Raji (cell line): ENCODE data around the gene RBBP8NL.

ENCODE experiments used
- POLR2A ChIP-seq: IDR thresholded peaks from 2 replicates; pipeline ENCODE4 v1.6.1; 2011; ENCODE audit warnings: low read depth, low read length, control low read depth; ENCODE audit not compliant: insufficient read depth

RBBP8NL gene

DNA sequence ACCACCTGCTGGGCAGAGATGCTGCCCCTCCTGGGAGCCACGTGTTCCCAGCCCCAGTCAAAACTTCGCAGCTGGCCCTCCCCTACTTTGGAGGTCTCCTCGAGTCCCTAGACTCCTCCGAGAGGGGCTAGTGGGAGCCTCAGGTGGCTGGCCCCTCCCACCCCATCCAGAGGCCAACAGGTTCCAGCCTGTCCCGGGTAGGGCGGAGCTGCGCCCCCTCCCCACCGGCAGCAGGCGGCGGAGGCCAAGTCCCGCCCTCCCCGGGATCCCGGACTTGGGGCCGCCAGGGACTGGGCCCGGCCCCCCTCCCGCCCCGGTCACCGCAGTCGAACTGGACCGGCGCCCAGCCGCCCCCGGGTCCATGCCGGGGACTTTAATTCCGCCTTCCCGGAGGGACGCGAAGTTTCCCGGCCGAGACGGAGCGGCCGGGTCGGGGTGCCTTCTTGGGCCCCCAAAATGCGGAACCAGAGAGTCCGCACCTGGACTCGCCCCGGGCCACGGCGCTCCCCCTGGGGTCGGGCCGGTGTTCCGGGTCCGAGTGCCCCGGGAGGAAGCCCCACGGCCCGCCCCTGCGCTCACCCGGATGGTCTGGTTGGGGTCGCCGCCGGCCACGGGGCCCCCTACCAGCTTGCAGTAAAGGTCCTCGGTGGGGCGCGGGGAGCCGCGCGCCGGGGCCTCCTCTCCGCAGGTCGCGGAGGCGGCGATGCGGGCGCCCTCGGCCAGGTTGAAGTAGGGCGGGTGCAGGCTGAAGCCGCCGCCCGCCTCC, 60.8 kb downstream of the RBBP8NL start:
- no peak for TF ChIP-seq POLR2A

- no peak for TF ChIP-seq POLR2A
Observed at GRCh38 chr20:62365814-62366369, 61.4 kb downstream of the RBBP8NL start.

GRCh38 chr20:62364911-62365736, 62.2 kb downstream of the RBBP8NL start:
- no peak for TF ChIP-seq POLR2A

DNA sequence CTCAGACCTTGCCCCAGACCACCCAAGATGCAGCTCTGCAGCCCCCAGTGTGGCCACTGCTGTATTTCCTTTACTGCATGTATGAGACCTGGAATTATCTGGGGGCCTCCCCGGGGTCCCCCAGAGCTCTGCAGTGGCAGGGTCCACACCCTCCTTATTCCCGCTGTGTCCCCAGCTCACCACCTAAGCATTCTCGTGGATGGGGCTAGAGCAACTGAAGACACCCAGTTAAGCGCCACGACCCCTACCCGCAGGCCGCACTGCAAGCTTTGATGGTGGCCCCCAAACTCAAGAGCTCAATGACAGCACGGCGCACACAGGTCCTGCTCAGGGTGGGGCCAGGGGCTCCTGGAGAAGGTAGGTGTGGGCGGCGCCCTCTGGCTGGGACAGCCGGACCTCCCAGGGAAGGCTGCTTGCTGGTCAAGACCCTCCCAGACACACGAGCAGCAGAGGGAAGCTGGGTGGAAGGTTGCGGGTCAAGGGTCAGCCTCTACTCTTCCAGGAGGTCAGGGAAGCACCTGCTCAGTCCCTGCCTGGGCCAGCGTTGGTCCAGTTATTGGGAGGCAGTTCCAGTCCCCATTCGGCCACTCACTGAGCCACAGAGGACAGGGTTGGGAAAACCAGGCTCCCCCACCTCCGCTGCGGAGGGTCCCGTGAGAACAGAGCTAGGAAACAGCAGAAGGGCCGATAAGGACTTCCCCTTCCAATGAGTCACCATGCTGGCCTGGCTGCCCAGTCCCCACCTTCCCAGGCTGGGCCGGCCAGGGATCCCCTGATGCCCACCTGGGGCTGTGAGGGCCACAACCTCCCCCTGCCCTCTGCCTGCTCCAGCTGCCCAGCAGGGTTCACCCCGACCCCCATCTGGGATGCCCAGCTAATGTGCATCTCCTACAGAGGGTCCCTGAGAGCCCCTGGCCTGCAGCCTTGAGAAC, 63.2 kb downstream of the RBBP8NL start:
- TF ChIP-seq POLR2A = no peak

DNA sequence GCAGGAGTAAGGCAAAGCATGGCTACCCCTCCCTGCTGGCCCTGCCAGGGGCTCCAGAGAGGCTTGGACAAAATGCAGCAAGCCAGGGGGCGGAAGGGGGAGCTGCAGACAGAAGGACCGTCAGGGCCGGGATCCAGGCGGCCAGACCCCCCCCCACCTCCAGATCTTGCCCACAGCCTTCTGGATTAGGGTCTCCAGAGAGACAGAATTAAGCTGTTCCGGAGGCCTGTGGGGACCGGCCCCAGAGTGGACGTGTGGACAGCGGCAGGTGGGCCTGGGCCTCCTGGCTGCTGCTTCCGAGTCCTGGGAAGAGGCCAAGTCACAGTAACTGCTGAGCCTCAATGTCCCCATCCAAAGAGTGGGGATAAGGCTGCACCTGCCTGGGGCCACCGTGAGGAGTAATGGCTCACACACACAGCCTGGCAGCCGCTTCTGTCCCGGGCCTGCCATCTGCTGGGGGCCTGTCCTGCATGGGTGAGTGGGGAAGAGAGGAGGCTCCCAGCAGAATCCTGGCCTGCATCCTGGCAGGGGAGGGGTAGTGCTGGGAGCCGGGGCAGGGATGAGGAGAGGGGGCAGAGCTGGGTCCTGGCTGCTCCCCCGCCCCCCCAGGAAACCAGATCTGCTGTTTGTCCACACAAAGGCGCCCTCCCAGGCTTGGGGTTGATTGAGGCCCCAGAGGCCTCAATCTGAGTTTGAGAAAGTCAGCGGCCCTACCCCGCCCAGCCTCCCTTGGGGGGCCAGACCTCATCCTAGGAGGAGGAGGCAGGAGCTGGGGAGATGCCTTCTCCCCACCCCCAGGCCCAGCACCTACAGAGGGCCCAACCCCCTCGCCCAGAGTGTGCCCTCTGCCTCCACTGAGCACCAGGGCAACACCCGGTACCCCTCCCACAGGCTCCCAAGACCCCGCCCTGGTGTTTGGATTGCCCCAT, 64.1 kb downstream of the RBBP8NL start:
- no peak for TF ChIP-seq POLR2A

DNA sequence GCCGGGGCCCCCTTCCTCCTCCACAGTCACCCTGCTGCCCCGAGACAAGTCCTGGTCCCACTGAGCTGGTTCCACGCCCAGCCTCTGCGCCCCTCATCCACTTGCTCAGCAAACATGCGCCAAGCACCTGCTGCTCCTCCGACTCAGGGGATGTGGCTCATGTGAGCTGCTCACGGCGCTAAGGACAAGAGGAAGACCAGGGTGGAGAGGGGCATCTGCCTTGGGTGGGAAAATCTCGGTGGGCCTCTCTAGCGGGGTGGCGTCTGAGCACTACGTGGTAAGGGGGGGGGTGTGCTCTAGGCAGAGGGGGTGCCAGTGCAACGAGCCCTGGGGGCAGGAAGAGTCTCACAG, 64.8 kb downstream of the RBBP8NL start:
- TF ChIP-seq POLR2A = no peak

DNA sequence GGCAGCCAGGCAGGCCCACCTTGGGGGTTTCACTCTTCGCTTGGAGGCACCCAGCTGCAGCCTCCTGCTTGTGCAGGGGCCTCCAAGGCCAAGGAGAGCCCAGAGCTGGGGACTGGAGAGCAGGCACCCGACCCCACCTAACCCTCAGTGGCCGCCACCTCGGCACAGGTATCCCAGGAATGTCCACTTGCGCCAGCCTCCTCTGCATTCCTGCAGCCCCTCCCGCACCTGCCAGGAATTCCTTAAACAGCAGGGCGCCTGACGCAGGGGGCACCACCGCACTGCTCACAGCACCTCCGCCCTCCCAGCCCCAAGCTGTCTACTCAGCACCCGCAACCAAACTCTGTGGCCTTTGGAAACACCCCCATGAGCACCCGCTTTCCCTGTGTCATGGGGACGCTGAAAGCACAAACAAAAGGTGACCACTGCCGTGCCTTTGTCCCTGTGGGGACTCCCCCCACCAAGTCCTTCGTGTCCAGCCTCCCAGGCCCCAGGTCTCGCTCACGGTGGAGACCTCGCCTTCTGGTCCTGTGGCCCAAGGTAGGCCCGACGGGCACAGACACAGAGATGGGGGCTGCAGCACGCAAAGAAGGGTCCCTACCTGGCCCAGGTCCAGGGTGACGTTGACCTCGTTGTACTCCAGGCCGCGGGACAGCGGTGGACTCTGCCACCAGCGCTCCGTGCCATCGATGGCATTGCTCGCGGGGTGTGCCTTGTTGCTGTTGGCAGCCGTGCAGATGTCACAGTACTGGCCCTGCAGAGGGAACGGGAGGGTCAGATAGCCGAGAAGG, 65.3 kb downstream of the RBBP8NL start:
- no peak for TF ChIP-seq POLR2A

DNA sequence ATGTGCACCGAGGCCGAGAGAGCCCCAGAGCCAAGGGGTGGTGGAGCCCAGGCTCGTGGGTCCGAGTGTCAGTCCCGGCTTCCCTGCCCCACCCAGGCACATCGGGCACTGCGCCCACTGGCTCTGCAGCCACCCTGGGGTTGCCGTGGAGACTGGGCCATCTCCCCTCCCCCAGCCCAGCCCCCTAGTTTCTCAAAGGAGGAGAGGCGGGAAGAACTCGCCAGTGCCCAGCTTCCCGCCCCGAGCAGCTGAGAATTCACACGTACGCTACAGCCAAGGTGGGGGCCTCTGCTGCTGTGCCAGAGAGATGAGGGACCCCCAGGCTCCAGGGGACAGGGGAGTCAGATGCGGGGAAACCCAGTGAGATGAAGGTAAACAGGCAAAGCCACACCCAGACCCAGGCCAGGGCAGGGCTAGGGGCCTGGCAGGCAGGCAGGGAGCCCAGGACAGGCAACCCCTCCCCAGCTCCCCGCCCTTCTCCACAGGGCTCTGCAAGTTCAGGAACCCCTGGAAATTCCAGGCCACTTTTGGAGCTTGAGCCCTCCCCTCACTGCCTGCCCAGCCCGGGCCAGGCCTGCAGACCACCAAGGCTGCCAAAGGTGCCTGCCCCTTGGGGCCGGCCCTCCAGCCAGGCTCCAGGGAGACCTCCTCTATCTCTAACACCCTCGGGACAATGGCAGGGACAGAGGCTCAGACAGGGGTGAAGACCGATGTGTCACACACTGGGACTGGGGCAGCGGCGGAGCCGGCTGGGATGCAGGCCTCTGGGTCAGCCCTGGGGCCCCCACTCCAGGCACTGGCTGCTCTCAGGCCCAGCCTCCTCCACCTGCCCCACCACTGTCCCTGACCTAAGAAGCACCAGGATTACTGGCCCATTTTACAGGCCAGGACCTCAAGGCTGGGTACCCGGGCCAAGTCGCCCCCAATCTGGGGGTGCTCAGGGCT, 66.2 kb downstream of the RBBP8NL start:
- no peak for TF ChIP-seq POLR2A
